HCT116 (cell line): ENCODE measurements around the gene FMN2.

ENCODE experiments used
- CTCF ChIP-seq, 3 experiments: fragments of 200-600 bp in 1 of 3; sonication (generic) in 1 of 3; IDR thresholded peaks in 2 of 3; conservative IDR thresholded peaks in 1 of 3; 2 replicates each; pipeline ENCODE4 v1.5.1; 2012 to 2017; ENCODE audit warnings: low read depth in 2 of 3, low read length in 2 of 3, antibody characterized with exemption in 1 of 3, borderline replicate concordance in 1 of 3, control low read depth in 1 of 3, mild to moderate bottlenecking in 1 of 3, mixed read lengths in 1 of 3, mixed run types in 1 of 3, moderate library complexity in 1 of 3; ENCODE audit not compliant: insufficient read depth in 1 of 3
- EZH2 ChIP-seq: fragments of 200-600 bp; sonication (generic); IDR thresholded peaks from 2 replicates; pipeline ENCODE4 v1.6.1; 2017; ENCODE audit warnings: antibody characterized with exemption, mixed run types
- EZH2phosphoT487 ChIP-seq: fragments of 200-600 bp; IDR thresholded peaks from 2 replicates; pipeline ENCODE4 v1.6.1; 2018; ENCODE audit warnings: antibody characterized with exemption, borderline replicate concordance
- JUND ChIP-seq: IDR thresholded peaks from 2 replicates; pipeline ENCODE4 v1.6.1; 2012
- POLR2A ChIP-seq: IDR thresholded peaks from 2 replicates; pipeline ENCODE4 v1.7.0; 2011; ENCODE audit warnings: borderline replicate concordance; ENCODE audit not compliant: insufficient read depth, insufficient read length; ENCODE audit errors: extremely low read depth

GRCh38 chr1:240074908-240075307 is 16.8 kb upstream of the FMN2 start:
- no peak for TF ChIP-seq EZH2
- no peak for TF ChIP-seq CTCF (IDR thresholded peaks at IDR 0.05 in 2 of 3, conservative IDR thresholded peaks at IDR 0.05 in 1 of 3; ENCODE audit: borderline replicate concordance in 1 of 3, insufficient read depth in 1 of 3, low read depth in 2 of 3, low read length in 2 of 3)
- no peak for TF ChIP-seq POLR2A
- no peak for TF ChIP-seq EZH2phosphoT487
- no peak for TF ChIP-seq JUND
